GM10248 (cell line): ENCODE measurements around the gene TRHDE.

ENCODE experiments used
- CTCF ChIA-PET: fragments of 300-600 bp; sonication (Branson Sonifier 250); formaldehyde crosslinking; extraction: SDS; loops from one replicate; lab custom pipeline; 2021; ENCODE audit warnings: antibody characterized with exemption; lab: Yijun Ruan, JAX
- POLR2A ChIA-PET: fragments of 350-650 bp; sonication (Branson Sonifier 250); formaldehyde crosslinking; extraction: SDS; loops from one replicate; lab custom pipeline; 2020; ENCODE audit warnings: antibody characterized with exemption; lab: Yijun Ruan, JAX
- DNase-seq: peaks from one replicate; pipeline ENCODE4 v3.0.0; 2012; ENCODE audit errors: extremely low spot score
- CTCF ChIP-seq: IDR thresholded peaks from 2 replicates; pipeline ENCODE4 v1.5.1; 2012; ENCODE audit warnings: mild to moderate bottlenecking, low read depth; ENCODE audit errors: extremely low read depth, missing control alignments, control extremely low read depth

TRHDE gene

GRCh38 chr12:72560003-72560769 lies 288.0 kb downstream of the TRHDE start:
- DNase-seq: no peak
- POLR2A ChIA-PET: no interaction called here
- CTCF ChIA-PET: interaction anchor here (0.7 kb wide), 1 partner anchor 40 kb away, joined by 3 read pairs; no protein-coding TSS in a partner anchor
- no peak for TF ChIP-seq CTCF

- peak; percentile 7 for DNase-seq
- ChIA-PET POLR2A (no interaction called here), CTCF (no interaction called here)
- peak; percentile 18 for TF ChIP-seq CTCF
These were observed 298.4 kb downstream of the TRHDE start for GRCh38 chr12:72570601-72571000.

- ChIA-PET POLR2A (no interaction called here), CTCF (no interaction called here)
- no peak for DNase-seq
- no peak for TF ChIP-seq CTCF
These were observed 302.0 kb downstream of the TRHDE start for GRCh38 chr12:72574138-72574537.

GRCh38 chr12:72578327-72578726 lies 306.2 kb downstream of the TRHDE start:
- no peak for TF ChIP-seq CTCF
- POLR2A ChIA-PET: no interaction called here
- DNase-seq: no peak
- CTCF ChIA-PET: no interaction called here

GRCh38 chr12:72586456-72586855 lies 314.3 kb downstream of the TRHDE start:
- DNase-seq: no peak
- CTCF ChIA-PET: no interaction called here
- TF ChIP-seq CTCF: no peak
- POLR2A ChIA-PET: no interaction called here

GRCh38 chr12:72602581-72602980 lies 330.4 kb downstream of the TRHDE start:
- POLR2A ChIA-PET: no interaction called here
- DNase-seq: no peak
- no peak for TF ChIP-seq CTCF
- CTCF ChIA-PET: no interaction called here
